Measurements from ENCODE around the gene ZBTB20.

ZBTB20 gene

DNA sequence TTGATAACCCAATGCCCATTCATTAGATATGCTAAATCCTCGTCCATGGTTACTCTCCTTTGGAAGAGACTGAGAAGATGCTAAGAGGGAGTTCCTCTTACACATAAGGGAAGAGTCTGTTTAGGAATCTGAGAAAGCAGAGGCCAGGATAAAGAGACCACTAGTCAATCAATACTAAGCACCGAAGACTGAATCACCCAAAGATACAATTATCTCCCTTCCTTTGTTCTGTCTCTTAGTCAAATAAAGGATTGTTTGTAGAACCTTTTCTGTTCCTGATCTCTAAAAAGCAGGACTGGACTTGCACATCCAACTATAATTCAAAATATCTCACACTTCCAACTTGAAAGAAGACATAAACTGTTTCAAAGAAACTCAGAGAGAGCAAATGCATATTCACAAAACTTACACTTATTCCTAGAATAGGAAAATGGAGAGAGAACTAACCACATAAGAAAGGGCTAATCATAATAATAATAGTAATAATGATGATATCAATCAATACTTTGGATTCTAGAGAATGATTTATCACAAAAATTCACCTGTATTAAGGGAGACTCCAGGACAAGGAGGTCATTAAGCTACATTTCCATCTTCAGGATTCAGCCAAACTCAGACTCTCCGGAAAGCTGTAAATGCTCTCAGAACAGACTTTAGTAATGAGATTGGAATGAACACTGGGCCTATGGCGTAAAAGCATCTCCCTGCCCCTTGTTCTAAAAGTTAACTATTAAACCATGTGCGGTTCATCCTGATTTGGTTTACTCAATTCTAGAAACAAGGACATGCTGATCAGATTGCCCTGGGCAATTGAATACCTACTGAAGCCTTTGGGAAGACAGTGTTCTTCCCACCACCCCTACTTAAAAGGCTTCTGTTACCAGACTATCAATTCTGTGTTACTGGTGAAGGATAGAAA lies 401.5 kb downstream of the ZBTB20 start:
- no peak for FAIRE-seq

DNA sequence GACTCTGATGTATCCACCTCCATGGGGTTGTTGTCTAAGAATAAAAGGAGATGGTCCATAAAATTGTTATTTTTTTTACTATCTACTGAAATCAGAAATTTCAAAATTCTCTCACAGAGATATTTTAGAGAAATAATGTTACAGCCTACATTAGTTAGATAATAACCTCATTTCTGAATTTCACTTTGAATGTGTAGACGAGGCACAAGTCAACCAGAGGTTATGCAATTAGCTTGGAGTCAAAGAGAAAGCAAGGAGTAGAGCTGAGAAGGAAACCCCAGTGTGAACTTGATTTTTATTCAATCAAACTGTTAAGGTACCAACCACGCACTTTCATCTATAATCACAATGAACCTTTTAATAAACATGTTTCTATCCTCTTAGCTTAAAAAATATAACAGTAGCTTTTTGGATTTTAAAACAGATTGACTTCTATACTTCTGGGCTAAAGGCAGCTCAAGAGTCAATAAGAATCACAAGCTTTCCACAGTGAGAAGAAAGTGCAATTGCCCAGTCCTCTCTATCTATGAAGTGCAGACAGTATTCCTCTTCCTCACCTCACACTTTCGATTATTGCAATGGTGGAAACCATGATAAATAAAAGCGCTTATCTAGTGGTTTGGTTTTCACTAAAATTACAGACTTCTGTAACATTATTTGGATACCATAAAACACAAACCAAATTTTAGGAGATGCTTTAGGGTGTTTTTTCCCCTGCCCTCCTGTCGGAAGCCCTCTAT lies 403.2 kb downstream of the ZBTB20 start:
- no peak for FAIRE-seq

DNA sequence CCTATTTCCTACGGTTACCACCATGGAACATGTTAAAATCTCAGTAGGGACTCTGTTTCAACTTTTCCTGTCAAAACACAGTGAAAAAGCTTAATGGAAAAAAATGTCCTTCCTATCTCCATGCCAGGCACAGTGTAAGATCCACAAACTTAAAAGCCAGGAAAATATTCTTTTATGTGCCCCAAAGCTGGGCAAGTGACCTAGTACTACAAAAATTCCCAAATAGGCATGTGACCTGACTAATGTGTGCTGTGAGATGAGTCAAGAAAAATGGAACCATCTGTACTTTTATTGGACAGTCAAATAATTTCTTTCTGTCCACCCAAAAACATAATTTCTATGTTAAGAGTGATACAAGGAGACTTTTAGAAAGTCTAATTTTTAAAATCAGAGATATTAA lies 406.0 kb downstream of the ZBTB20 start:
- FAIRE-seq = no peak

DNA sequence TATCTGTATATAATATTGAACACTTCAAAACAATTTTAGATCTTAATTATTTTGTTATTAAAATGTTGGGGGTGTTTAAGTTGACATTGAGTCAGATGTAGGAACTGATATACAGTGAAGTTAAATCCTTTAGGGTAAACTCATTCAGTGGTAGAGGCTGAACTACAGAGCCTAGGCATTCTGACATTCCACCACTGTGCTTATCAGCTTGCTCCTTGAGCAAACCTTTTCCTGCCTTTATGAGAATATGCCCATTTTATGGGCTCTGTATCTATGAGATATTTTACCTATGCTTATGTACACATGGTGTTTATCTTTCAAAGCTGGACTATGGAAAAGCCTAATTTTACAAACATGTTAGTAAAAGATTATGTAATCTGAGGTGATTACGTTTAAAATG lies 407.5 kb downstream of the ZBTB20 start:
- FAIRE-seq = no peak

DNA sequence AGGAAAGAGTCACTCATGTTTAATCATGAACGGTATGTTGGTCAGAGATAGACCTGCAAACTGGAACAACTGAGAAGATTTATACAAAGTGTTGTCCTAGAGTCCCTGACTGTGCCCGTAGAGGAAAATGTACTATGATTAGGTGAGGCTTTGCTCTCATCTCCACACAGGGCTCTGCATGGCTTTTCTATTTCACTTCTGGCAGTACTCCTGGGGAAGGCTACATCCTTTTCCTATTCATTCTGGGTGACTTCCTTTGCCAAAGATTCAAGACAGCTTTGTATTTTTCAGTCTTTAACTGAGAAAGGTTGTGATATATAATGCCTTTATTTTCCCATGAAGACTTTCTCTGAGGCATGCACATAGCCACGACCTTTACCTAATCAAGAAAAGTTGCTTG lies 414.7 kb downstream of the ZBTB20 start:
- no peak for FAIRE-seq

DNA sequence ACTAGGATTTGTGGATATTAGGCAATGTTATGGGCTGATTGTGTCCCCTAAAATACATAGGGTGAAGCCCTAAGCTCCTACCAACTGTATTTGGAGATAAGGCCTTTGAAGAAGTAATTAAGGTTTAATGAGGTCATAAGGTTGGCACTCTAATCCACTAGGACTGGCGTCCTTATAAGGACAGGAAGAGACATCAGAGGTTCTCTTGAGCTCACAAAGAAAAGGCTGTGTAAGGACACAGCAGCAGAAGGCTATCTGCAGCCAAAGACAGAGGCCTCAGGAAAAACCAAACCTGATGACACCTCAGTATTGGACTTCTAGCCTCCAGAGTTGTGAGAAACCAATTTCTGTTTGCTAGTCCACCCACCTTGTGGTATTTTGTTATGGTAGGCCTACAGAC lies 416.7 kb downstream of the ZBTB20 start:
- no peak for FAIRE-seq

DNA sequence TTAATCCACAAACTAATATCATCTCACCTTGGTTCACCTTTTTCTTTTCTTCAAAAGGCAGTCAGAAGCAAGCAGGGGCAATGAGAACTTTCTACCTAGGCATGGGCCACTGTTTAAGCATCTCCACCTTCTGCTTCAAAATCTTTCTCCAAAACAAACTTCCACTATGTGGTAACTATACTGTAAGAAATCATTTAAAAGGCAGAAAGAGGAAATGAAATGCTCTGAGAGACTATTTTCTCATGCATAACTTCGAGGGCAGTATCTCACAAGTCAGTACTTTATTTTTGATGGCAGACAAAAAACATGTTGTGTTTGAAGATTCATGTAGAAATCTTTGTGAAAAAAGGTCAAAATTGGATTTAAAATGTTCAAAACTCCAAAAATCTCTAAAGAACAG lies 419.7 kb downstream of the ZBTB20 start:
- FAIRE-seq = no peak

DNA sequence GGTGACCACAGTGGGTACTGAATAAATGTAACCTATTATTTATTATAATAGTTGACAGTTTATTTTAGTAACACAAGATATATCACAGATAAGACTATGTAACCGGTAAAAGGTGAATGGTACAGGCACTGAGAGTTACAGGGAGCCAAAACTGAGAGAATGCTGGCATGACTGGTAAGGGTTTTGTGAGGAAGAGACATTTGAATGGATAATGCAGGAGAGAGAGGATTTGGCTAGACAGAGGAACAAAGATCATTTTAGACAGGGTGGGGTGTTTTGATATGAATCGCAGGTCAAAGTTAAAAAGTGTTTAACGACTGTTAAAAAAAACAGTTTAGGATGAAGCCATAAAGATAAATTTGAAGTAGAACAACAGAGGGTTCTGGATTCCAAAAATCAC lies 421.1 kb downstream of the ZBTB20 start:
- FAIRE-seq = no peak

DNA sequence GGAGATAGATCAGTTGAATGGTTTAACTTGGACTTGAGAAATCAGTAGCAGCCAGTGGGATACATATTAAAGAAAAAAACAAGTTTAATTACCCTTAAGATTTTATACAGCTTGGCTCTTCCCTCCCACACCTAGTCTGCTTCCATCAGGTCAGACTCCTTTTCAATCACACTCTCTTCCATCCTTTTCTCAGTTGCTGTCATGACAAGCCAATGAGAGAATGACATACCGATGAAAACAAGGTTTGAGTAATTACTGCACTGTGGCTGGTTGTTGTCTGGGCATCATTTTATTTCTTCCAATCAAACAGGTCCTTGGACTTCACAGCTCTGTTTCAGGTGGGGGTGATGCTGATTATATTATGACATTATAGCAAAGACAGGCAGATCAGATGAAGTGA lies 424.6 kb downstream of the ZBTB20 start:
- FAIRE-seq = no peak

DNA sequence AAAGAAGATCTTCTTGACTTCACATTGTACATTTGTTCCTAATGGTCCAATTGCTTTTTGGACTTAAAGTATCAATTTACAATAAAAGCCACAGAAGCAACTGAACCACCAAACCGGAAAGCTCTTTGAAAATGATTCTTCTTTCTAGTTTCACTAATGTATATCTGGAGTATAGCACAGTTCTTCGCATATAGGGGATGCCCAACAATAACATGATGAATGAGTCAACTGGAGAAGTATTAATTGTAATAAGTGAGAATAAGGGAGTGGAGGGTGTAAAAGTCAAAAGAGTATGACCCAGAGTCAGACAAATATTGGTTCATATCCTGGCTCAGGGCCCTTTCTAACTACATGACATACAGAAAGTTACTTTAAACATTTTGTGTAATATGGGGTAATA lies 425.2 kb downstream of the ZBTB20 start:
- no peak for FAIRE-seq

DNA sequence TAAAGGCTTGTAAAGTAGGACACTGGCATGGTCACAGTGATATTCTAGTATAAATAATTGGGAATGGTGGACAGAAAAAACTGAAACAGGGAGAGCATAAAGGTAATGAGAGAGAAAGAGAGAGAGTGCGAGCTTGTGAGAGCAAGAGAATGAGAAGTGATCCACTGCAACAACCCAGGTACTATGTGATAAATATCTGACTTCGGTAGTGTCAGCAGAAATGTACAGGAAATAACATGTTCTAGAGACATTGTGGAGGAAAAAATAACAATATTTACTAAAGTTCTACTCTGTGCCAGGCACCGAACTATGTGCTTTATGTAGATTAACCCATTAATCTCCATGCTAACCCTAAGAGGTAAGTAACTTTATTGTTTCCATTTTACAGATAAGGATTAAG lies 425.9 kb downstream of the ZBTB20 start:
- no peak for FAIRE-seq

DNA sequence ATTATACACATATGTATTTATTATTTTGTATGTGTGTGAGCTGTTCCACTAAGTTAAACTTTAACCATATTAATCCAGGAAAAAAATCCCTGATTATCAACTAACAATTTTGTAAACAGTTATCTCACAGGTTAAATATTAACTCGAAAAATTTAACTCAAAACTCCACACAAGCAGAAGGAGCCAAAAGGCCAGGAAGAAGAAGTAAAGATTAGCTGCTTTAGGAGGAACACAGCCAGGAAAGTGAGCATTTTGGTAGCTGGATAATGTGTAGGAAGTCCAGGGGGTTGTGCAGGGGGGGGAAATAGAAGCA lies 428.2 kb downstream of the ZBTB20 start:
- FAIRE-seq = no peak

DNA sequence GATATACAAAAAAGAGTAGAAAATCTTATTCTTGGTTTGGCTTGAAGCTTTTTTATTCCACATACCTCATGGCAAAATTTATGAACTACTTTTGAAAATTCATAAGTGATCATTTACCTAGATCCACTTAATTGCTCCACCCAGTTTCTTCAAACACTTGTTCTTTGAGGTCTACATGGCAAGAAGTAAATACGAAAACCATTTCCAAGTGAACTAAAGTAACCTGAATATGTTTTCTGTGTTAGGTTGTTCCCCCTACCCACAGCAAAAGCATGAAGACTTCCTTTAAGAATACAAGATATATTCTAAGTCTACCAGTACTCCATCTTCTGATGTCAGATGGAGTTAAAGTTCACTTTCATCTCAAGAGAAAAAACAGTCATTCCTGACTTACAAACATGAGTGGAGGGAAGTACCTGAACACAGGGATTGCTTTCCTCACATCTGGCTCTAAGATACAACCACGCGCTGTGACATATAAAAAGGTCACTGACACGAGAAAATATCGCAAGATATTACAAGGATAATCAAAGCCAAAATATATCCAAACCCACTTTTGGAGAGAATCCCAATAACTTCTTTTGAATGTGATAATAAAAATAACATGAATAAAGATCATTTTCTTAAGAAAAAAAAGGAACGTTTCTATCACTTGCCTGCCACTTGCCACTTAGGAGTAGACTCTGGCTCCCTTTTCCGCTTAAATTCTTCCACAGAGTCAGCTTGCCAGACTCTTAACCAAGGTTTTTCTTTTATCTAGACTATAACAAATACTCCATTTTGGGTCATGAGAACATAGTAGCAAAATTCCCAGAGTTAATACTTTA lies 428.8 kb downstream of the ZBTB20 start:
- no peak for FAIRE-seq

DNA sequence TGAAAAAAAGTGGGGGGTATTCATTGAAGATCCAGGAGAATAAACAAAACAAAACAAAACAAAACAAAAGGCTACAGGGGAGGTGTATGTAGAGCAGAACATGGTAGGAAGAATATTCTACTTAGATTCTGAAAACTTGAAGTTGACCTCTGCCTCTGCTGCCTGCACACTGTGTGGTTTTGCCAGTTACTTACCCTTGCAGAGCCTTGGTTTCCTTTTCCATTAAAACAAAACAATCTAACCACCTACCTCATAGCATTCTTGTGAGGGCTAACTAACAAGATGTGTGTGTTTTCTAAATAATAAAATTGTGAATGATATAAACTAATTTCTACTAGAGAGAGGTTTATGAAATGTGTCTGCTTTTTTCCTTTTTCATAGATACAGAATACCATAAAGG lies 430.2 kb downstream of the ZBTB20 start:
- FAIRE-seq = no peak

DNA sequence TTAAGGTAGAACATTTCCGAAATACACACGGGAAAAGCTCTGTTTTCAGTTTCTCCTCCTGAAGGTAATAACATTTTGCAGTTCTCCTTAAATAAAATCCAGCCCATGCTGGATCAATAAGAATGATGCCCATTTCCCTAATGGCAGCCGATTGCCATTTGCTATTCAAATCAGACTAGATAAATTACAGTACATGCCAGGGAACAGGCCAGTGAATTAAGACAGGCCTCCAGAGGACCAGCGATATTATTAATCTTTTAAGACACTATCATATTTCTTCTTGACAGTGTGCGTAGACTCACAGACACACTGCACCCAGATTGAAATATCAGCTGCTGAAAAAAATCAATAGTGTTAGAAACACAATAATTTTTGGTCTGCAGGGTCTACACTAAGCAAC lies 431.0 kb downstream of the ZBTB20 start:
- FAIRE-seq = no peak

DNA sequence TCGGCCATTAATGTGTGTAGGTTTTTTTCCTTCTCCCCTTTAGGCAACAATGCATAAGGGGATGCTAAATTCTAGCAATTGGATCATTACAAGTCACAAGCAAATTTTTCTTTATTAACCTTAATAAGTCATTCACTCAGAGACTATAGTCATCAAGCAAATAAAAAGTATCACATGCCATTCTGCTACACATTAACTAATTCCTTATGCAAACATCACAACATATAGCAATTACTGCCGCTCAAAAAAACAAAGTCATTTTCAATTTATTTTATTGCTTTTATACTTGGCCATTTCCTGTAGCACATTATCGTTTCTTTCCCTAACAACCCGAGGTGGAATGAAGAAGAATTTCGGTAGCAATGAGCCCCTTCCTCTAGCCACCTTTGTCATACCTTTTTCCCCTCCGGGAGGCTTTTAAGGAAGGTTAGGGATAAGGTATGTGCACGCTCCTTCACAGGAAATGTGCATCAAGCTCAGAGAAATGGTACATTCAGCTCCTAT lies 432.1 kb downstream of the ZBTB20 start:
- FAIRE-seq = no peak

DNA sequence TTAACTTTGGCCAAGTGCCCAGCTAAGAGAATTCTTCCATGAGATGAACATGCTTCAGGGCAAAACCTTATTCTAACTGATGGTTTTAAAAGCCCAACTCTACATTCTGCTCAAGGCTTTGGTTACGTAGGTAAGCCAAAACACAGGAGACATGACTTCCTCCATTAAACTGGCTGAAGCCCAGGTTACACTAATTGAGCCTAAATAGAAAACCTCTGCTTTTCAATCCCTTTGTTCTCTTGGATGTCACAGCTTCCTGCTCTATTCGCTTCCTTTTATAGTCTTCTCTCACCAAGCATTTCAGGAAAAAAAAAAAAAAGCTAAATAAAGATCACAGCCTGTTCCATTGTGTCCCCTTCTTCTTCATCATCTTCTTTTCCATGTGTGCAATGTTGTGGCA lies 432.9 kb downstream of the ZBTB20 start:
- no peak for FAIRE-seq

DNA sequence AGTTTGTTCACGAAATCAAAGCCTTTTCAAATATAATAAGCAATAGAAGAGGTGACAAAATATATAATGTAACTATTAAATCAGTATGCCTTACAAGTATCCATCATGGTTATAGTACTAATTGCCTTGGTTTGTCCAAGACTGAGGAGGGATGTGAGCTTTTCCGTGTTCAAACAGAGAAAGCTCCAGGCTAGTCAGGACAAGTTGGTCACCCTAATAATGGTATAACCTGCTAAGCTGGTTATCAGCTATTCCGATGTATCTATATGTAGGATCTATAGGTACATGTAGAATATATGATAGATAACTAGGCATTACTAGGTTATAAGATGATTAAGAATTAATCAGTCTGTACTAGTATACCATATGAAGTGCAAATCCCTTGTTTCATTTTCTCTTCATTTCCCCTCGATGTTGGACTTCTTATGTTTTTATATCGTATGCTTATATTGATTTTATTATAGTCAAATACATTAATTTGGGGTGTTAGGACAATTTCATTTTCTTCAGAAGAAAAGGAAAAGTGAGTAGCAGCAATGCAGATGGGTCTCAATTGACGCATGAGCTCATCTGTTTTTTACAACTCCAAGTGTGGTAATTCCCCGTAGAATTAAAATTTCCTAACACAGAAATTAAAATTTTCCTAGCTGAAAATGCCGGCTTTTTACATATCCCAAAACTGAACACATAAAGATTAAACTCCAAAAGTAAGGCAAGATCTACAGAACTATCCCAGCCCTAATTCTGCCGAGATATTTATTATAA lies 434.2 kb downstream of the ZBTB20 start:
- no peak for FAIRE-seq

DNA sequence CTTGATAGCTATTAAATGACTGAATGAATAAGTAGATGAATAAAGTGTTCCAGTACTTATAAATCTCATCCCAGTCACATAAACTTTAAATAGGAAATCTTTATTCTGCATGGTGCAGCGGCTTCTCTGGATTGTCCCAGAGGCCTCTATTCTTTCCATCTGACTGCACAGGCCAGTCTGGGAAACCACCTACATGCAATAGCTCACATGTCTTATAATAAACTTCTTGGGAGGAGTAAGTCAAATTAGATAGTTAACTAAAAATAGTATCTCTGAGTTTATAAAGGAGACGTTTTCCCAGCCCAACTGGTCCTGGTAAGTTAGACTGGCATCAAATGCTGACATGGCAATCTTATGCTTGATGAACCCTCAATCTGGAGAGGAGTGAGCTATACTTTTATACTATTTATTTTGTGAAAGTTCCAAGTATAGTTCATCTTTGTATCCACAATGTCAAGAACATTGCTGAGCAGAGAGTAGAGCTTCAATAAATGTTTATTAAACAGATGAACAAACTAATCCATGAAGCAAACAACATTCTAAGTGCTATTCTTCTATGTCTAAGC lies 435.7 kb downstream of the ZBTB20 start:
- no peak for FAIRE-seq

DNA sequence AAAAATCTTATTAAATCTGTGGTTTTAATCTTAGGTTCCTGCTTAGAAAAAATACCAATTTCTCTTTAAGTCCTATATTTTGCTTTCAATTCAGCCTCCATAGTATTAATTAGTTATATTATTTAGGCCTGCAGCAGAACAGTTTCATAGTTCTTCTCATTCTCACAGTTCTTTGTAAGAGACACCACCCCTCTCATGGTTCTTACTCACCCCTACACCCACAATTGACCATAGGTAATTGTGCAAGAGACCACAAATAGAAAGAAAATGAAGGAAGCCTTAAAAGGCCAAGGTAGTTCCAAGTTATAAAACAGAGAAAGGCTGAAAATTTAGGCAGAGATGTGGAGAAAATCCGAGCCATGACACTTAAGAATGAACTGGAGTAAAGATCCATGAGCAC lies 438.0 kb downstream of the ZBTB20 start:
- FAIRE-seq = no peak

DNA sequence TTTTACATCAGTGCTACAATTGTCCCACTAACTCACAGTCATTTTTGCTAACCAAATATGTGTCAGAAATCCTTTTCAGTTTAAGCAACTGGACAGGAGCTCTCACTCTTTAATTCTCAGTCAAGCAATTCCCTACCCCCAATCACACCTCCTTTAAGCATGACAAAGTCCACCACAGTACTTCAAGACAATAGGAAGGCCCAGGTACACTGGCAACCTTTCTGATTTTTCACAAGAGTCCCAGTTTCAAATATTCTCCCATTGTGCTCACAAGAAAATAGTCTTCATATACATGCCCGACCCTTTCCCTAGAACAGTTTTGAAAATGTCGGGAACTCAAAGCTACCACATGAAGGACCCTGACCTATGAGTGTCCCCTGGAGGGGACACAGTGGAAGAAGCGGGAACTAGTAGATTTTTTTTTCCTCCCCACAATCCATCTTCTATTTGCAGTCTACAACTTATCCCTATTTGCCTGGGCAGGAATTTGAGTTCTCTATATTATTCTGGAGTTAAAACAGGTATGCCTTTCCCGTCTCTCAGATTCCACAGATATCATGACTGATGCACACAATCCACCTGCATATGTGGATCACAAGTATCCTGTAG lies 439.7 kb downstream of the ZBTB20 start:
- FAIRE-seq = no peak
